ENCODE data around the gene PTPA.

DNA sequence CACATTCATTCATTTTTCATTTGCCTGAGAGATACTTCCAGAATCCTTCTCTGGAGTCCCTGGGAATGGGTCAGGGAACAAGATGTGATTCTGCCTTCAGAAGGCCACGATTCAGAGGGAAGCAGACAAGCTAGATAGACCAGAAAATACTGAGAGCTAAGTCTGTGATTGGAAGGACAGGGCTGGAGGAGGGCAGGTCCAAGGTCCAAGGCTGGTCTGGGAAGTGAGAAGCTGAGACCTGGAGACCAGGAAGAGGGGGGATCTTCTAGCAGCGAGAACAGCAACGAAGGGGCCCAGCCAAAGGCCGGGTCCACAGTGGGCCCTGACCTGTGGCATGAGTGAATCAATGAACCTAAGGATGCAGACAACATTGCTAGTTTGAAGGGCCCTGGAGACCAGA lies 70.9 kb downstream of the PTPA start:
- TF ChIP-seq, protein P1, sequence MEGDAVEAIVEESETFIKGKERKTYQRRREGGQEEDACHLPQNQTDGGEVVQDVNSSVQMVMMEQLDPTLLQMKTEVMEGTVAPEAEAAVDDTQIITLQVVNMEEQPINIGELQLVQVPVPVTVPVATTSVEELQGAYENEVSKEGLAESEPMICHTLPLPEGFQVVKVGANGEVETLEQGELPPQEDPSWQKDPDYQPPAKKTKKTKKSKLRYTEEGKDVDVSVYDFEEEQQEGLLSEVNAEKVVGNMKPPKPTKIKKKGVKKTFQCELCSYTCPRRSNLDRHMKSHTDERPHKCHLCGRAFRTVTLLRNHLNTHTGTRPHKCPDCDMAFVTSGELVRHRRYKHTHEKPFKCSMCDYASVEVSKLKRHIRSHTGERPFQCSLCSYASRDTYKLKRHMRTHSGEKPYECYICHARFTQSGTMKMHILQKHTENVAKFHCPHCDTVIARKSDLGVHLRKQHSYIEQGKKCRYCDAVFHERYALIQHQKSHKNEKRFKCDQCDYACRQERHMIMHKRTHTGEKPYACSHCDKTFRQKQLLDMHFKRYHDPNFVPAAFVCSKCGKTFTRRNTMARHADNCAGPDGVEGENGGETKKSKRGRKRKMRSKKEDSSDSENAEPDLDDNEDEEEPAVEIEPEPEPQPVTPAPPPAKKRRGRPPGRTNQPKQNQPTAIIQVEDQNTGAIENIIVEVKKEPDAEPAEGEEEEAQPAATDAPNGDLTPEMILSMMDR (IDR thresholded peaks at IDR 0.05) = no peak
- no peak for TF ChIP-seq ZFX (IDR thresholded peaks at IDR 0.05; ENCODE audit: borderline replicate concordance)
